Stimulated activated CD8-positive, alpha-beta memory T cell treated with anti-CD3 and anti-CD28 coated beads, Interleukin-7, amount 100 ng/mL, for 4 hours (primary cell): ENCODE measurements around the gene WNK2.
"Not testable (repeated sequence)": the region's sequence is repeated elsewhere in the genome, so short reads cannot be mapped to it uniquely, and the experiment has no call there.

ENCODE experiments used
- DNase-seq, 2 donors: peaks; one replicate each; pipeline ENCODE4 v3.0.0-alpha.2; 2020; ENCODE audit warnings: low read depth in 2 of 2

Gene WNK2

GRCh38 chr9:93366486-93366885, 182.5 kb downstream of the WNK2 start:
- not testable (repeated sequence) for DNase-seq

- no peak for DNase-seq
Observed at GRCh38 chr9:93368437-93368836, 184.5 kb downstream of the WNK2 start.

GRCh38 chr9:93369686-93370085, 185.7 kb downstream of the WNK2 start:
- DNase-seq, result no peak
